ENCODE measurements around the gene BIRC2. TPM values are rescaled to one million over a fixed set of nuclear protein-coding genes. Genes with fewer than 3 reads are reported as not detected.

BIRC2 gene
- total and polyA plus RNA-seq, 2 experiments from 2014 or later: 15.3 to 25.2 TPM

DNA sequence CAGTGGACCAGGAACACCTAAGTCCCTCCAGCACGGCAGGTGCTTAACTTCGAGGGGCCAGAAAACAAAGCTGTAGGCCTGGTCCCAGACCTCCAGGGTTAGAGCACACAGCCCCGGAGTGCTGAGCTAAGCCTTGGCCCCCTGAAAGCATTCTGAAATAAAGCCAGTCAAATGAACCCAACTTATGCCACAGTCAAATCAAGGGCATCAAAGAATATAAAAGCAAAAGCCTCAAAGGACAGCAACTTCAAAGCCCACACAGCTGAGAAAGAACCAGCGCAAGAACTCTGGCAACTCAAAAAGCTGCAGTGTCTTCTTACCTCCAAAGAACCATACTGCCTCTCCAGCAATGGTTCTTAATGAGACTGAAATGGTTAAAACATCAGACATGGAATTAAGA, 66.5 kb downstream of the BIRC2 start:
- peaks cover 3% of the 10 kb centered on the region for H4K20me1 ChIP-seq (replicated peaks; ENCODE audit: insufficient read depth)
- Mint-ChIP-seq H3K4me1 (no peaks in the 10 kb centered on the region; the same call in 2 of the 3 replicates), H3K4me3 (no peak overlapping the region), H3K36me3 (ENCODE audit: low read depth) (peaks cover 22% of the 10 kb centered on the region), H3K9me3 (peaks cover 14% of the 10 kb centered on the region; the same call in 2 of the 3 replicates), H3K27me3 (ENCODE audit: insufficient read depth, low read depth, poor library complexity) (no peaks in the 10 kb centered on the region), H3K27ac (no peak overlapping the region)
- ATAC-seq: no peak
- no peak overlapping the region for H3K27ac ChIP-seq (ENCODE audit: low read depth)
- no peaks in the 10 kb centered on the region for H3F3A ChIP-seq (replicated peaks; ENCODE audit: low read depth)
- DNase-seq (ENCODE audit: low spot score): no peak
- H3K36me3 ChIP-seq (ENCODE audit: insufficient read depth): no peaks in the 10 kb centered on the region
- TF ChIP-seq, protein P1, sequence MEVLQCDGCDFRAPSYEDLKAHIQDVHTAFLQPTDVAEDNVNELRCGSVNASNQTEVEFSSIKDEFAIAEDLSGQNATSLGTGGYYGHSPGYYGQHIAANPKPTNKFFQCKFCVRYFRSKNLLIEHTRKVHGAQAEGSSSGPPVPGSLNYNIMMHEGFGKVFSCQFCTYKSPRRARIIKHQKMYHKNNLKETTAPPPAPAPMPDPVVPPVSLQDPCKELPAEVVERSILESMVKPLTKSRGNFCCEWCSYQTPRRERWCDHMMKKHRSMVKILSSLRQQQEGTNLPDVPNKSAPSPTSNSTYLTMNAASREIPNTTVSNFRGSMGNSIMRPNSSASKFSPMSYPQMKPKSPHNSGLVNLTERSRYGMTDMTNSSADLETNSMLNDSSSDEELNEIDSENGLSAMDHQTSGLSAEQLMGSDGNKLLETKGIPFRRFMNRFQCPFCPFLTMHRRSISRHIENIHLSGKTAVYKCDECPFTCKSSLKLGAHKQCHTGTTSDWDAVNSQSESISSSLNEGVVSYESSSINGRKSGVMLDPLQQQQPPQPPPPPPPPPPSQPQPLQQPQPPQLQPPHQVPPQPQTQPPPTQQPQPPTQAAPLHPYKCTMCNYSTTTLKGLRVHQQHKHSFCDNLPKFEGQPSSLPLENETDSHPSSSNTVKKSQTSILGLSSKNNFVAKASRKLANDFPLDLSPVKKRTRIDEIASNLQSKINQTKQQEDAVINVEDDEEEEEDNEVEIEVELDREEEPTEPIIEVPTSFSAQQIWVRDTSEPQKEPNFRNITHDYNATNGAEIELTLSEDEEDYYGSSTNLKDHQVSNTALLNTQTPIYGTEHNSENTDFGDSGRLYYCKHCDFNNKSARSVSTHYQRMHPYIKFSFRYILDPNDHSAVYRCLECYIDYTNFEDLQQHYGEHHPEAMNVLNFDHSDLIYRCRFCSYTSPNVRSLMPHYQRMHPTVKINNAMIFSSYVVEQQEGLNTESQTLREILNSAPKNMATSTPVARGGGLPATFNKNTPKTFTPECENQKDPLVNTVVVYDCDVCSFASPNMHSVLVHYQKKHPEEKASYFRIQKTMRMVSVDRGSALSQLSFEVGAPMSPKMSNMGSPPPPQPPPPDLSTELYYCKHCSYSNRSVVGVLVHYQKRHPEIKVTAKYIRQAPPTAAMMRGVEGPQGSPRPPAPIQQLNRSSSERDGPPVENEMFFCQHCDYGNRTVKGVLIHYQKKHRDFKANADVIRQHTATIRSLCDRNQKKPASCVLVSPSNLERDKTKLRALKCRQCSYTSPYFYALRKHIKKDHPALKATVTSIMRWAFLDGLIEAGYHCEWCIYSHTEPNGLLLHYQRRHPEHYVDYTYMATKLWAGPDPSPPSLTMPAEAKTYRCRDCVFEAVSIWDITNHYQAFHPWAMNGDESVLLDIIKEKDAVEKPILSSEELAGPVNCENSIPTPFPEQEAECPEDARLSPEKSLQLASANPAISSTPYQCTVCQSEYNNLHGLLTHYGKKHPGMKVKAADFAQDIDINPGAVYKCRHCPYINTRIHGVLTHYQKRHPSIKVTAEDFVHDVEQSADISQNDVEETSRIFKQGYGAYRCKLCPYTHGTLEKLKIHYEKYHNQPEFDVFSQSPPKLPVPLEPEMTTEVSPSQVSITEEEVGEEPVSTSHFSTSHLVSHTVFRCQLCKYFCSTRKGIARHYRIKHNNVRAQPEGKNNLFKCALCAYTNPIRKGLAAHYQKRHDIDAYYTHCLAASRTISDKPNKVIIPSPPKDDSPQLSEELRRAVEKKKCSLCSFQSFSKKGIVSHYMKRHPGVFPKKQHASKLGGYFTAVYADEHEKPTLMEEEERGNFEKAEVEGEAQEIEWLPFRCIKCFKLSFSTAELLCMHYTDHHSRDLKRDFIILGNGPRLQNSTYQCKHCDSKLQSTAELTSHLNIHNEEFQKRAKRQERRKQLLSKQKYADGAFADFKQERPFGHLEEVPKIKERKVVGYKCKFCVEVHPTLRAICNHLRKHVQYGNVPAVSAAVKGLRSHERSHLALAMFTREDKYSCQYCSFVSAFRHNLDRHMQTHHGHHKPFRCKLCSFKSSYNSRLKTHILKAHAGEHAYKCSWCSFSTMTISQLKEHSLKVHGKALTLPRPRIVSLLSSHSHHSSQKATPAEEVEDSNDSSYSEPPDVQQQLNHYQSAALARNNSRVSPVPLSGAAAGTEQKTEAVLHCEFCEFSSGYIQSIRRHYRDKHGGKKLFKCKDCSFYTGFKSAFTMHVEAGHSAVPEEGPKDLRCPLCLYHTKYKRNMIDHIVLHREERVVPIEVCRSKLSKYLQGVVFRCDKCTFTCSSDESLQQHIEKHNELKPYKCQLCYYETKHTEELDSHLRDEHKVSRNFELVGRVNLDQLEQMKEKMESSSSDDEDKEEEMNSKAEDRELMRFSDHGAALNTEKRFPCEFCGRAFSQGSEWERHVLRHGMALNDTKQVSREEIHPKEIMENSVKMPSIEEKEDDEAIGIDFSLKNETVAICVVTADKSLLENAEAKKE (CRISPR knock-in tag; IDR thresholded peaks at IDR 0.05): no peak
- no peak overlapping the region for H3K4me2 ChIP-seq
- H3K4me1 ChIP-seq (ENCODE audit: insufficient read depth): 0 out of 2 replicates have a peak, but pooled peaks cover 6% of the 10 kb centered on the region
- H3K9me2 ChIP-seq (ENCODE audit: insufficient read depth): no peaks in the 10 kb centered on the region
- no peak overlapping the region for H3K4me3 ChIP-seq
- H3K27me3 ChIP-seq (ENCODE audit: insufficient read depth): no peaks in the 10 kb centered on the region
- H2AFZ ChIP-seq: no peak overlapping the region
- H3K79me2 ChIP-seq (replicated peaks; ENCODE audit: insufficient read depth): peaks cover 50% of the 10 kb centered on the region

DNA sequence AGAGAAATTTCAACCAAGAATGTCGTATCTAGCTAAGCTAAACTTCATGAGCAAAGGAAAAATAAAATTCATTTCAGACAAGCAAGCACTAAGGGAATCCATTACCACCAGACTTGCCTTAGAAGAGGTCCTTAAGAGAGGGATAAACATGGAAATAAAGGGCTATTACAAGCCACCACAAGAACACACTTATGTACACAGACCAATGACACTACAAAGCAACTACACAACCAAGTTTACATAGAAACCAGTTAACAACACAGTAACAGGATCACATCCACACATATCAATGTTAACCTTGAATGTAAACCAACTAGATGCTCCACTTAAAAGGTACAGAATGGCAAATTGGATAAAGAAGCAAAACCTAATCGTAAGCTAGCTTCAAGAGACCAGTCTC, 67.5 kb downstream of the BIRC2 start:
- no peak overlapping the region for H3K4me3 ChIP-seq
- H3K27me3 ChIP-seq (ENCODE audit: insufficient read depth): no peaks in the 10 kb centered on the region
- TF ChIP-seq JUNB (IDR thresholded peaks at IDR 0.05; ENCODE audit: unreplicated experiment) (no peak), EZH2 (IDR thresholded peaks at IDR 0.05; ENCODE audit: low read depth, unreplicated experiment) (no peak), CREB1 (CRISPR knock-in tag; IDR thresholded peaks at IDR 0.05; ENCODE audit: low read depth) (no peak), NANOG (IDR thresholded peaks at IDR 0.05; ENCODE audit: borderline replicate concordance) (no peak), ZNF331 (CRISPR knock-in tag; IDR thresholded peaks at IDR 0.05; ENCODE audit: low read depth) (no peak), POLR2AphosphoS5 (IDR thresholded peaks at IDR 0.05; ENCODE audit: low read depth) (no peak), STAT1 (IDR thresholded peaks at IDR 0.05; ENCODE audit: unreplicated experiment) (no peak), EZH2phosphoT487 (IDR thresholded peaks at IDR 0.05; ENCODE audit: unreplicated experiment) (no peak)
- TF ChIP-seq, protein P2, sequence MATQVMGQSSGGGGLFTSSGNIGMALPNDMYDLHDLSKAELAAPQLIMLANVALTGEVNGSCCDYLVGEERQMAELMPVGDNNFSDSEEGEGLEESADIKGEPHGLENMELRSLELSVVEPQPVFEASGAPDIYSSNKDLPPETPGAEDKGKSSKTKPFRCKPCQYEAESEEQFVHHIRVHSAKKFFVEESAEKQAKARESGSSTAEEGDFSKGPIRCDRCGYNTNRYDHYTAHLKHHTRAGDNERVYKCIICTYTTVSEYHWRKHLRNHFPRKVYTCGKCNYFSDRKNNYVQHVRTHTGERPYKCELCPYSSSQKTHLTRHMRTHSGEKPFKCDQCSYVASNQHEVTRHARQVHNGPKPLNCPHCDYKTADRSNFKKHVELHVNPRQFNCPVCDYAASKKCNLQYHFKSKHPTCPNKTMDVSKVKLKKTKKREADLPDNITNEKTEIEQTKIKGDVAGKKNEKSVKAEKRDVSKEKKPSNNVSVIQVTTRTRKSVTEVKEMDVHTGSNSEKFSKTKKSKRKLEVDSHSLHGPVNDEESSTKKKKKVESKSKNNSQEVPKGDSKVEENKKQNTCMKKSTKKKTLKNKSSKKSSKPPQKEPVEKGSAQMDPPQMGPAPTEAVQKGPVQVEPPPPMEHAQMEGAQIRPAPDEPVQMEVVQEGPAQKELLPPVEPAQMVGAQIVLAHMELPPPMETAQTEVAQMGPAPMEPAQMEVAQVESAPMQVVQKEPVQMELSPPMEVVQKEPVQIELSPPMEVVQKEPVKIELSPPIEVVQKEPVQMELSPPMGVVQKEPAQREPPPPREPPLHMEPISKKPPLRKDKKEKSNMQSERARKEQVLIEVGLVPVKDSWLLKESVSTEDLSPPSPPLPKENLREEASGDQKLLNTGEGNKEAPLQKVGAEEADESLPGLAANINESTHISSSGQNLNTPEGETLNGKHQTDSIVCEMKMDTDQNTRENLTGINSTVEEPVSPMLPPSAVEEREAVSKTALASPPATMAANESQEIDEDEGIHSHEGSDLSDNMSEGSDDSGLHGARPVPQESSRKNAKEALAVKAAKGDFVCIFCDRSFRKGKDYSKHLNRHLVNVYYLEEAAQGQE (IDR thresholded peaks at IDR 0.05; ENCODE audit: unreplicated experiment): no peak

More for the DNA sequence above, 67.5 kb downstream of the BIRC2 start:
- Histone ChIP-seq H3F3A (replicated peaks; ENCODE audit: low read depth) (no peaks in the 10 kb centered on the region), H3K9me2 (ENCODE audit: insufficient read depth) (no peaks in the 10 kb centered on the region), H3K4me1 (ENCODE audit: insufficient read depth) (0 out of 2 replicates have a peak, but pooled peaks cover 6% of the 10 kb centered on the region), H3K27ac (ENCODE audit: low read depth) (no peak overlapping the region), H3K36me3 (ENCODE audit: insufficient read depth) (no peaks in the 10 kb centered on the region), H2AFZ (no peak overlapping the region), H3K79me2 (replicated peaks; ENCODE audit: insufficient read depth) (peaks cover 55% of the 10 kb centered on the region), H4K20me1 (replicated peaks; ENCODE audit: insufficient read depth) (peaks cover 3% of the 10 kb centered on the region; the same call in 1 of the 2 replicates), H3K4me2 (no peak overlapping the region)
- Mint-ChIP-seq H3K27me3 (ENCODE audit: insufficient read depth, low read depth, poor library complexity) (no peaks in the 10 kb centered on the region), H3K27ac (no peak overlapping the region), H3K4me3 (no peak overlapping the region), H3K9me3 (peaks cover 14% of the 10 kb centered on the region; the same call in 2 of the 3 replicates), H3K36me3 (ENCODE audit: low read depth) (peaks cover 28% of the 10 kb centered on the region), H3K4me1 (no peaks in the 10 kb centered on the region; the same call in 2 of the 3 replicates)
- ATAC-seq (no peak), DNase-seq (ENCODE audit: low spot score) (no peak)

Measured in GM23338 (cell line).